Activated CD8-positive, alpha-beta T cell treated with anti-CD3 and anti-CD28 coated beads, Interleukin-2, amount 10 ng/mL, durations not matched to agents 7 days and 5 days (primary cell): ENCODE data around the gene ZNF814. TPM values are rescaled to one million over a fixed set of nuclear protein-coding genes. Genes with fewer than 3 reads are reported as not detected.

Experiments used
- total RNA-seq, 2 experiments: library from RNA; stranded (reverse); gene quantifications; one replicate each; pipeline ENCODE4 v1.2.3, GENCODE V29; 2021

ZNF814 gene
- total RNA-seq, 2 experiments from 2014 or later, result 26.2 to 29.0 TPM

Other genes starting within 250 kb of the ZNF814 start
- not detected for gene ZSCAN4, start 220.1 kb downstream of the ZNF814 start, total RNA-seq
- gene ZNF551, start 207.1 kb downstream of the ZNF814 start, total RNA-seq, result 10 to 100 TPM; 13.0 to 14.3 TPM
- 1 to 10 TPM; 3.0 to 3.1 TPM for gene ZNF154, start 179.8 kb downstream of the ZNF814 start, total RNA-seq
- gene ZNF671, start 161.4 kb downstream of the ZNF814 start, total RNA-seq, result 10 to 100 TPM; 12.1 to 13.0 TPM
- 10 to 100 TPM; 15.7 to 16.6 TPM for gene ZNF776, start 142.2 kb downstream of the ZNF814 start, total RNA-seq
- gene ZNF586, start 119.4 kb downstream of the ZNF814 start, total RNA-seq, result 10 to 100 TPM; 21.3 to 25.3 TPM
- gene ZNF552, start 74.1 kb downstream of the ZNF814 start, total RNA-seq, result 1 to 10 TPM; 7.1 to 9.7 TPM
- 10 to 100 TPM; 18.7 to 22.2 TPM for gene ZNF587B, start 58.7 kb downstream of the ZNF814 start, total RNA-seq
- 10 to 100 TPM; 32.0 to 34.6 TPM for gene ZNF587, start 39.2 kb downstream of the ZNF814 start, total RNA-seq
- gene ZNF417, start 27.6 kb upstream of the ZNF814 start, total RNA-seq, result 10 to 100 TPM; 21.1 to 21.4 TPM
- 1 to 10 TPM; 4.2 to 6.2 TPM for gene ZNF418, start 46.4 kb upstream of the ZNF814 start, total RNA-seq
- gene ZNF256, start 58.7 kb upstream of the ZNF814 start, total RNA-seq, result 1 to 10 TPM; 8.8 to 8.9 TPM
- gene C19orf18, start 85.5 kb upstream of the ZNF814 start, total RNA-seq, result under 1 TPM; 0.42 to 0.73 TPM
- gene ZNF606, start 113.8 kb upstream of the ZNF814 start, total RNA-seq, result 10 to 100 TPM; 13.6 to 14.4 TPM
- gene ZSCAN1, start 145.0 kb upstream of the ZNF814 start, total RNA-seq, result not detected
- 1 to 10 TPM; 1.2 to 1.3 TPM for gene ZNF135, start 170.2 kb upstream of the ZNF814 start, total RNA-seq
- gene ZSCAN18, start 209.2 kb upstream of the ZNF814 start, total RNA-seq, result 10 to 100 TPM; 18.8 to 19.1 TPM